NOMO-1 treated with DMSO at 0.1 percent for 48 hours (cell line): ENCODE data around the gene IFNLR1.

Experiments
- DNase-seq: peaks from one replicate; lab custom pipeline; 2025; ENCODE audit not compliant: unreplicated experiment; lab: John Stamatoyannopoulos, UW

The IFNLR1 gene

DNA sequence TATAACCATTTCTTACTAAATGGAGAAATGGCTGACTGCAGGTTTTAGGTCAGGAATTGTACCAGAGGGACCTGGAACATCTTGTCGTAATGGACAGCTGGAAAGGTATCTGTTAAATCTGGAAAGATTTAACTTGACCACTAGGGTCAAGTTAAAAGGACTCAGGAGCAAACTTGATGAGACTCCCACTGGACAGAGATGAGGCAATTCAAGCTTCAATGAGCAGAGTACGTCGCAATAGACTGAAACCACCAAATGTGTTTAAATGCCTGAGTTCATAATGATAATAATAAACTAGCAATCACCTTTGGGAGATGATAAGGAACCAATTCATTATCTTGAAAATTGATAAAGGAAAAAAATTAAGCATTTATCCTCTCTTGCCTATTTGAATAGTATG lies 8.7 kb downstream of the IFNLR1 start:
- DNase-seq = peak; percentile 20

- DNase-seq = no peak
Observed at GRCh38 chr1:24177161-24177560, 9.9 kb downstream of the IFNLR1 start.

- DNase-seq = no peak
Observed at GRCh38 chr1:24175033-24175755, 11.9 kb downstream of the IFNLR1 start.

GRCh38 chr1:24173638-24174575 lies 13.2 kb downstream of the IFNLR1 start:
- peak; percentile 90 for DNase-seq

GRCh38 chr1:24172598-24172997 lies 14.5 kb downstream of the IFNLR1 start:
- no peak for DNase-seq

- DNase-seq = no peak
Observed at GRCh38 chr1:24169286-24169685, 17.8 kb downstream of the IFNLR1 start.

DNA sequence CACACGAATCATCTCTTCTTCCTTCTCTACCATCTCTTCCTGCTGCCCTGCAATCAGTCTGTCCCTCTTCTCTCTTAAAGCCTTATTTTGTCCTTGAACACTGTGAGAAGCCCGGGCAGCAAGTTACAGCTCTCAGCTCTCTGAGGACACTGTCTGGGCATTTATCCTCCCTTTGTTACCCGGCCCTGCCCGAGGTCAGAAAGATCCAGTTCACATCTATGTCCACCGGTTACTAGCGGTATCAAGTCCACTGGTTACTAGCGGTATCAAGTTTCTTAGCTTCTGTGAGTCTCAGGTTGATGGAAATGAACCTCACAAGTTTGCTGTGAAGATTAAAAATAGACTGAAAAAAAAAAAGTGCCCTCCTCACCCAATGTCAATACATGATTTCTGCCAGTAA lies 18.8 kb downstream of the IFNLR1 start:
- no peak for DNase-seq

DNA sequence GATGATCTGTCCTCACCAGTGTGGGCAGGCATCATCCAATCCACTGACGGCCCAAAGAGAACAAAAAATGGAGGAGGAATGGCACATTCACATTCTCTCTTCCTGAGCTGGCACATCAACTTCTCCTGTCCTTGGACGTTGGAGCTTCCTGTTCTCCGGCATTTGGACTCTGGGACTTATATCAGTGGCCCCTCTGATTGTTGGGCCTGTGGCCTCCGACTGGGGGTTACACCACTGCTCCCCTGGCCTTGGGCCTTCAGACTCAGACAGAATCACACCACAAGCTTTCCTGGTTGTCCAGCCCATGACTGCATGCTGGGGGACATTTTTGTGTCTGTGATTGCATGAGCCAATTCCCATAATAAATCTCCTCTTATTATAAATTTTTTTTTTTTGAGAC lies 20.1 kb downstream of the IFNLR1 start:
- DNase-seq = no peak

DNA sequence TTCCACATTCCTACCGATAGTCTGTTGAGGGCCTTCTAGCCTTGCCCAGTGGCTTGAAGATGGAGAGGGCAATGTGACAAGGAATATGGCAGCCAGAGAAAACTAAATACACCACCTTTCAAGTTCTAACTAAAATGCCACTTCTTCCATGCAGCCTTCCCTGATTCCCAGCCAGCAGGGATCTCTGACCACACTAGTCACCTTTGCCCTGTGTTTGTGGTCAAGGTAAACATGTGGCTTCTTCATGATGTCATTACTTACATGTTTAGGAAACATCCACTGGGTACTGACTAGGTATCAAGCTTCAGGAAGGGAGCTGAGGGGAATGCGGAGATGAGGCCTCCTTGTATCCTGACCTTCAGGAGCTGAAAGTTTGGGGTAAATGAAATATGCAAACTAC lies 21.6 kb downstream of the IFNLR1 start:
- no peak for DNase-seq

DNA sequence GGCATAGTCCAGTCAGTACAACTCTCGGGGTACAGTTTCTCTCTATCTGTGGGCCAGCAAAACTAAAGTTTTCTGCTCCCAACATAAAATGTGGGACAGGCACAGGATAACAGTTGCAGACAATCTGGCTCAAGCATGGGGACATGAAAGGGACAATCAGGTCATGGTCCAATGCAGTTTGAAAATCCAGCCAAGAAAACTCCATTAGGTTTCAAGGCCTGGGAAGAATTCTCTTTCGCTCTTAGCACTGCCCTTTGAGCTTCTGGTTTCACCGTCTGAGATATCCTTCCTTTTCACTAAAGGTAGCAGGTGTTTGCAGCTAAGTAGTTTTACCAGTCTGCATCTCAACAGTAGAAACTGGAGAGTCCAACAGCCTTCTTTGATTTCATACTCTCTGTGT lies 23.1 kb downstream of the IFNLR1 start:
- DNase-seq = no peak

DNA sequence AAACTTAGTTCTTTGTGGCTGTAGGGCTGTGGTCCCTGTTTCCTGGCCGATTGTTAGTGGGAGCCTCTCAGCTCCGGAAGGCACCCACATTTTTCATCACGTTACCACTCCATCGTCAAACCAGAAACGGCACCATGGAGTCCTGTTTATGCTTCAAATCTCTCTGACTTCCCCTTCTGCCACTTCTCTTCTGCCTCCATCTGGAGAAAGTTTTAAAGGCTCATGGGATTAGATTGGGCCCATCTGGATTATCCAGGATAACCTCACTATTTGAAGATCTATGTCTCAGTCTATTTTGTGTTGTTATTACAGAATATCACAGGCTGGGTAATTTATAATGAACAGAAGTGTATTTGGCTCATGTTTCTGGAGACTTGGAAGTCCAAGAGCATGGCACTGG lies 24.9 kb downstream of the IFNLR1 start:
- DNase-seq = no peak

DNA sequence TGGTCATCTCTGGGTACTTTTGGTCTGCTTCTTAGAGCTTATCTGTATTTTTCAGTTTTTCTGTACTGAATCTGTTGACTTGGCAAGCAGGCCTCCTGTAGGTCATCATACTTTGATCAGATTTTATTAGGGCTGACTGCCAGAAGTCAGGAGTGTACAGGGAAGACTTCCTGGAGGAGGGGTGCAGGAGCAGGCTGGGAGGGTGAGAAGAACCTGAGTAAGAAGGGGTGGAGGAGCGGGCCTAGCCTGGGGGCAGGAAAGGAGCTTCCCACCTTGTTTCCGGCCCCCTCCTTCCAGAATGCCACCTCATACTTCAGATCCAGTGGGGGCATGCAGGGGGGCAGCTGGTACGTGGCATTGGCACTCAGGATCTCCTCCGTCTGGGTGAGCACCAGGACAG lies 25.8 kb downstream of the IFNLR1 start:
- DNase-seq = no peak

- DNase-seq = no peak
Observed at GRCh38 chr1:24159366-24159765, 27.7 kb downstream of the IFNLR1 start.

GRCh38 chr1:24157918-24158481 lies 29.1 kb downstream of the IFNLR1 start:
- no peak for DNase-seq

GRCh38 chr1:24156542-24157260 lies 30.4 kb downstream of the IFNLR1 start:
- DNase-seq = no peak

GRCh38 chr1:24155011-24155782 lies 31.9 kb downstream of the IFNLR1 start:
- DNase-seq = no peak

DNA sequence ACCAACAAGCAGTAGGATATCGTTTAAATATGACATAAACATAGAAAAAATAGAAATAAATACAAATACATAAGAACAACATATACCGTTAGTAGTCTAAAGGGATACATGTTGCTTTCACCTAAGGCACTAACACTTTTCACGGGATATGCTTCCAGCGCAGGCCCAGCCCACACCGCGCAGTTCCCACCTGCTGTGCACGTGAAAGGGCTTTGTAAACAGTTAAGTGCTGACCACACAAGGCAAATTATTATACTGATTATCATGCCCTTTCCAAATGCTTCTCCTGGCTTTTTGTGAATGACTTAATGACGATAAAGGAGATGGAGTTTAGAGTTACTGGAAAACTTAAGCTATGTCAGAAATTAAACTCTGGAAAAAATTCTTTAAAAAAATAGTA lies 32.9 kb downstream of the IFNLR1 start:
- no peak for DNase-seq

- no peak for DNase-seq
Observed at GRCh38 chr1:24152631-24153494, 34.2 kb downstream of the IFNLR1 start.

DNA sequence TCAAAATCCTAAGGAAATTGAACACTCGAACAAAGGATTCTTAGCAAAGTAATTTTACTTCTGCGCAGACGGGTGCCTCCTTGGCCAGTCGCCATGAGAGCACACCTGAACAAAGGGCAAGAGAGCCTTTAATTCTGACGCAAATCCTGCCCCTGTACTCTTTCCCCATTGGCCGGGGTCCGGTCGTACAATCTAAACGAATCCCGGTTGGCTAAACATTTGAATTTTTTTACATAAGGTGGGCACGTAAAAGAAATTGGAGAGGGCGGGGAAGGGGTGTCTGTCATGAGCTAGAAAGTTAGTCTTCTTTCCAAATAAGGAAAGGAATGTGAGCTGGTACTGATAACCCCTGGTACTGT lies 35.9 kb downstream of the IFNLR1 start:
- no peak for DNase-seq
